ENCODE measurements around the gene AKAP13.

AKAP13 gene

DNA sequence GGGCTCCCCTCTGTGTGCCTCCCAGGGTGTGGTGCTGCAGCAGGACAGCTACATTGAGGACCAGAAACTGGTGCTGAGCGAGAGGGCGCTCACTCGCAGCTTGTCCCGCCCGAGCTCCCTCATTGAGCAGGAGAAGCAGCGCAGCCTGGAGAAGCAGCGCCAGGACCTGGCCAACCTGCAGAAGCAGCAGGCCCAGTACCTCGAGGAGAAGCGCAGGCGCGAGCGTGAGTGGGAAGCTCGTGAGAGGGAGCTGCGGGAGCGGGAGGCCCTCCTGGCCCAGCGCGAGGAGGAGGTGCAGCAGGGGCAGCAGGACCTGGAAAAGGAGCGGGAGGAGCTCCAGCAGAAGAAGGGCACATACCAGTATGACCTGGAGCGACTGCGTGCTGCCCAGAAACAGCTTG is 360.6 kb downstream of the AKAP13 start:
- intact Hi-C loops (cut with DNase I) = no loop called here
- DNase-seq = peak in 4 of 10 donors; percentile 56 to 92 (median 80)

DNA sequence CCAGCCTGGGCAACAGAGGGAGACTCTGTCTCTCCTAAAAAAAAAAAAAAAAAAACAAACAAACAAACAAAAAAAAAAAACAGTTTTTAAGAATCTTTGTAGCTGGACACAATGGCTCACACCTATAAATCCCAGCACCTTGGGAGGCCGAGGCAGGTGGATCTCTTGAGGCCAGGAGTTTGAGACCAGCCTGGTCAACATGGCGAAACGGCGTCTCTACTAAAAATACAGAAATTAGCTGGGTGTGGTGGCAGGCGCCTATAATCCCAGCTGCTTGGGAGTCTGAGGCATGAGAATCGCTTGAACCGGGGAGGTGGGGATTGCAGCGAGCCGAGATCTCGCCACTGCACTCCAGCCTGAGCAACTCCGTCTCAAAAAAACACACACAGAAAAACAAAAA is 361.3 kb downstream of the AKAP13 start:
- intact Hi-C loops (cut with DNase I) = no loop called here

DNA sequence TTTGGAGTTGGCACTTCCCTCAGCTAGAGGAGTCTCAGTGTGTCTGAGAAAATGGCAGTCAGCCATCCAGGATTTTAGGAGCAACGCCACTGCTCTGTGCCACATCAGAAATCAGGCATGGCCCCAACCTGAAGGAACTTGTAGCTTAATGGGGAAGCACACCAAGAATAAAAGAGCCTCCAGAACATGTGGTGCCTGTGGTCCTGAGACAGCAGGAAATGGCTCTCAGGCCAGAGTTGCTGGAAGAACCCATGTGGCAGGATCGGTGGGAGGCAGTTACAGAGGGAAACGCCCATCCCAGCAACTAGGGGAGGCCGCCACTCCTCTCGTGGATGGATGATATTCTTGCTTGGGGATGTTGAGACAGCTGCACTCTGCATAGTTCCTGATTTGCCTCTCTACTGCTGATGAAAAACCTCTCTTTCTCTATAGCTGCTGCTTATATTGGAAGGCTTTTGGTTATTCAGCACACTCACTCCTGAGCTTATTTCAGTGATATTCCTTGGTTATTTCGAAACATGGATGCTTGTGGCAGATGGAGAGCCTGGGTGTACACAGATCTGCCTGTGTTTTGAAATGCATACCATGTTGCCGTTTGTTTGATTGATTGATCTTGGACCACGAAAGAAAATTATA is 361.9 kb downstream of the AKAP13 start:
- DNase-seq = peak in 2 of 10 donors; percentile 56 to 88
- intact Hi-C loops (cut with DNase I) = no loop called here

More for the DNA sequence above, 361.3 kb downstream of the AKAP13 start:
- peak in 1 of 10 donors; percentile 53 for DNase-seq

DNA sequence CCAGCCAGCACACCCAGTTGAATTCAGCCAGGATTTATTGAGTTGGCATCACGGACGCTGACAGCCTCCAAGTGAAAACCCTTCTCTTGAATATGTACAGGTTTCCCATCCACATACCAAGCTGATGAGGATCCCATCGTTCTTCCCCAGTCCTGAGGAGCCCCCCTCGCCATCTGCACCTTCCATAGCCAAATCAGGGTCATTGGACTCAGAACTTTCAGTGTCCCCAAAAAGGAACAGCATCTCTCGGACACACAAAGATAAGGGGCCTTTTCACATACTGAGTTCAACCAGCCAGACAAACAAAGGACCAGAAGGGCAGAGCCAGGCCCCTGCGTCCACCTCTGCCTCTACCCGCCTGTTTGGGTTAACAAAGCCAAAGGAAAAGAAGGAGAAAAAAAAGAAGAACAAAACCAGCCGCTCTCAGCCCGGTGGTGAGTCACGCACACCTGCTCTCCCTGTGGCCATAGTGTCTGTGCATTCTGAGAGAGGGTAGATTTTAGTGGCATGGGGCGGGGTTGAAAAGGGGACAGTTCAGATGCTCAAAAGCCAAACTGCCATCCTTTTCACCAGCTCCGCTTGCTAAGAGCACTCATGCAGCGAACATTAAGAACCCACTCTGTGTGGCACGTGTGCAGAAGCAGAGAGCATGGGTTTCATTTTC is 363.1 kb downstream of the AKAP13 start:
- peak in 1 of 10 donors; percentile 69 for DNase-seq
- intact Hi-C loops (cut with DNase I) = no loop called here

DNA sequence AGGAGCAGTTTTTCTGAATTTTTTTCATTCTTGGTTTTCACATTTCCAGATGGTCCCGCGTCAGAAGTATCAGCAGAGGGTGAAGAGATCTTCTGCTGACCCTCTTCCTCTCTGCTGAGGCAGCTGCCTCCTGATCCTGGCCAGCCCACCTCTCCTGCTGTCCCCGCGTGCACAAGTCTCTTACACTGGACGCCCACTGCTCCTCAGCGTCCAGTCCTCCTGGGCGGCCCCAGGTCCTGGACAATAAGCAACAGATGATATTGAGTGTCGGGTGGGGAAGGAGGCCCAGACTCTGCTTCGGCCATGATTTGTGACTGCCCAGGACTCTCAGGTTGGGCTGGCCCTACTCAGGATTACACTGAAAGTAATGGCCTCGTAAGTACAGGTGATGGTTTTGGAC is 364.2 kb downstream of the AKAP13 start:
- intact Hi-C loops (cut with DNase I) = no loop called here
- peak in 1 of 10 donors; percentile 47 for DNase-seq

DNA sequence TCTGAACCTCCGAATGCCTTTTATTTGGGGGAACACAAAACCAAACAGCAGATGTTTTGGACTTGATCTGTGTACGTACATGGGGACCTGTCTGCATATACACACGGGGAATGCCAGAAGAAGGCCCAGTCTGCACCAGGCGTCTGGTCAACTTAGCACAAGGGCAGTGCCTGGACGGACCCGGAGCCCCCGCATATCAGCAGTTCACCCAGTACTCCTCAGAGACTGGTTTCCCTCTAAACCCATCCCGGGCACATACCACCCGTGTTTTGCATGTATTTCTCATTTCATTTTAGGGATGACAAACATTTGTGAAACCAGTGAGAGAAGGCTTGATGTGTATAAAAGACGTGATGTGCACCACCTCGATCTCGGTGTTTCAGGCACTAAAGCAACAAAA is 364.6 kb downstream of the AKAP13 start:
- intact Hi-C loops (cut with DNase I) = loop anchor here (5.0 kb wide), 1 partner anchor 87 kb away; no protein-coding TSS in a partner anchor
- peak in 1 of 10 donors; percentile 47 for DNase-seq

DNA sequence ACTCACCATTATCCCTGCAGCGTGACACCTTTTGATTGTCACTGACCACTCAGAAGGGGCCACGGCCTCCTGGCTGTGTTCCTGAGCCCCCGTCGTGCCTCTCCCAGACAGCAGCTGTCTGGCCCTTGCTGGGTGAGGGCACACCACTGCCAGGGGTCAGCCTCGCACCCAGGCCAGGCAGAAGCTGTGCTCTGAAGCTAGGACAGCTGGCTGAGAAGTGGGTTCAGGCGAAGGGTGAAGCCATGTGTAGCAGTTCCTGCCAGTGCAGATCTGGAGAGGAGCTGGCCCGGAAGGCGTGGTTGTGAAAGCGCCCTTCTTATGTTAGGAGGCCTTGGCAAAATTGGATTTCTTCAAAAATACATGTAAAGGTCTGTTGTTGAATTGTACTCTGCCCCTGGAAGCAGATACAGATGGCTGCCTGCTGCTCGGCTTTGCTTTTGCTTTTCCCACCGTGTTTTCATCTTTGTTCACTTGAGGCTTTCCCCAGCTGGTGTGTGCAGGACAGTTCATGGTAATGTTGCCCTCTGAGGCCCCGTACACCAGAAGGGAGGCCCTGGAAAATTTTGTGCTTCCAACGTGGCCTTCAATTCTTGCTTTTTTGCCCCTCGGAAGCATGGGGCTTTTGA is 365.2 kb downstream of the AKAP13 start:
- peak in 1 of 10 donors; percentile 64 for DNase-seq
- intact Hi-C loops (cut with DNase I) = loop anchor here (5.0 kb wide), 1 partner anchor 87 kb away; no protein-coding TSS in a partner anchor

DNA sequence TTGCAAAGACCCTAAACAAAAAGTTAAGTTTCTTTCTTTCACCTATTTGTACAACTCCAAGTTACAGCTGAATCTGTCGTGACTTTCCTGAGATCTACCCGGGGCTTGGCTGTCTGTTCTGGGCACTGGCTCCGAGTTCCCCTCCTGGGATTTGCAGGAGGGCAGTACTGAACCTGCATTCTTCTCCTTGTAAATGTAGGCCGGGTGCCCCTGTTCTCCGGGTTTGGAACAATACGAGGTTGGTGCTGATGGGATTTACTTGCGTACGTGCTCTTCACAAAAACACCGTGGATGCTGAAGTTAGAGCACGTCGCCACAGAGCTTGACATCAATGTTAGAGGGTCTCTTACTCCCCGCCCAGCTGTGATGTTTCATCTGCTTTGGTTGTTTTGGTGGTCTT is 366.2 kb downstream of the AKAP13 start:
- DNase-seq = peak in 1 of 10 donors; percentile 43
- intact Hi-C loops (cut with DNase I) = loop anchor here (5.0 kb wide), 1 partner anchor 86 kb away; no protein-coding TSS in a partner anchor

DNA sequence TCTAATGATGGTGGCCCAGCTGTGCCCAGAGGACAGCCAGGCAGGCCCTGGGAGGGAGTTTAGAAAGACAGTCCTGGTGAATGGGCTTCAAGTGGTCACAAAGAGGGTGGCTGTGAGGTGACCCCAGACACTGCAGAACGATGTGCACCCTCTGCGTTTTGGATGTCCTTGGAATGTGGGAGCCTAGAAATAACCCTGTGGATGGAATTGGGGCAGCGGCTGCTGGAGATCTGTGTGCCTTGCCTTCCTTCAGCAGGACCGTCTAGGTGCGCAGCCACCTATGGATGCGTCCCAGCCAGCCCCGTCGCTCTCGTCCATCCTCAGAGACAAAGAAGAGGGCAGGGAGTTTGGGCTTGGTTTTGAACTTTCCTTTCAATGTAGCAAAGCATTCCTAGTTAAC is 367.8 kb downstream of the AKAP13 start:
- peak in 1 of 10 donors; percentile 49 for DNase-seq
- intact Hi-C loops (cut with DNase I) = loop anchor here (5.0 kb wide), 1 partner anchor 84 kb away; no protein-coding TSS in a partner anchor

DNA sequence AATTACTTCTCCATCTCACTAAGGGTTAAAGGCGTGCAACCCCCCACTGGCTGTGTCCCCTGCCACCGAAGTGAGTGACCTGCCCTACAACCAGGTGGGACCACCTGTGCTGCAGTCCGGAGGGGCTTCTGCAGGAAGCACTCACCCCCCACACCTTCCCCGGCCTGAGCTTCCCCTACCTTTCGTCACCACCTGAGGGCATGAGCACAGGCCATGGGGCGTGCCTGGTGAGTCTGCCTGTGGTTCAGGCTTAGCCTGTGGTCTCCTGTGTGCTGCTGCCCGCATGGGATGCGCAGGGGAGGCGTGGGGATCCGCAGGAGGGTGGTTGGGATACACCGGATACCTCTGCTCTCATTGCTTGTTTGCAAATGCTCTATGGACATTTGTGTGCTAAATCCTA is 368.3 kb downstream of the AKAP13 start:
- peak in 1 of 10 donors; percentile 67 for DNase-seq
- intact Hi-C loops (cut with DNase I) = loop anchor here (5.0 kb wide), 1 partner anchor 84 kb away; no protein-coding TSS in a partner anchor

DNA sequence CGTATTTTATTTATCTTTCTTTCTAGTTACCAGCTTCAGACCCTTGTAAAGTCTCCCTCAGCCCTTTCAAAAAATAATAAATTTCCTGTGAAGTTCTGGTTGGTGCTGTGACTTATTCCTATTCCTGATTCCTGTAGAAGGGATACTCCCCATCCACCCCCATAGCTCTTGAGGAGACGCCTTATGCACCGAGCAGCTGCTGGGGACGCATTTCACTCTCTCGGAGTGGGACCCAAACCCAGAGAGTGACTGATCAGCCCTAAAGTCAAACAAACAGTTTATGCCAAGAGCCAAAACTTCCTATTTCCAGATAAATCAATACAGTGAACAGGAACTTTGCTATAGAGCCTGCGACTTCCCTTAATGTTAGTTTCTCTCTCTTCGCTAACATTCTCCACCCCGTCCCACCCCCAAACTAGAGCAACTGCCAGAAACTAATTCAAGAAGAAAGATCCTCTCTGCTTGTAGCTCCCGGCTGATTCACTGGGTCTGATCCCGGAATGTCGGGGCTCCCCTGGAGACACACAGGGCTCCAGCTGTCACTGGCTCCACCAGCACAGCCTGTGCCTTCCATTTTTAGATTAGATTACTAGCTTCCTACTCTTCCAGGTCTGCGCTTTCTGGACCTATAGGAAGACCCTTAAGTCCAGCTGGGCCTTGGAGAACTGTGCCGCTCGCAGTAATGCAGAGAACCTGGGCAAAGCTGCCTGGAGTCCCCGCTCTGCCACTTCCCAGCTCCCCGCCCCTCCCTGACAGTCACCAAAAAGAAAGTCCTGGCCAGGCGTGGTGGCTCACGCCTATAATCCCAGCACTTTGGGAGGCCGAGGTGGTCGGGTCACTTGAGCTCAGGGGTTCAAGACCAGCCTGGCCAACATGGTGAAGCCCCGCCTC is 369.1 kb downstream of the AKAP13 start:
- intact Hi-C loops (cut with DNase I) = loop anchor here (5.0 kb wide), 1 partner anchor 83 kb away; no protein-coding TSS in a partner anchor
- peak in 5 of 10 donors; percentile 13 to 91 (median 58) for DNase-seq

DNA sequence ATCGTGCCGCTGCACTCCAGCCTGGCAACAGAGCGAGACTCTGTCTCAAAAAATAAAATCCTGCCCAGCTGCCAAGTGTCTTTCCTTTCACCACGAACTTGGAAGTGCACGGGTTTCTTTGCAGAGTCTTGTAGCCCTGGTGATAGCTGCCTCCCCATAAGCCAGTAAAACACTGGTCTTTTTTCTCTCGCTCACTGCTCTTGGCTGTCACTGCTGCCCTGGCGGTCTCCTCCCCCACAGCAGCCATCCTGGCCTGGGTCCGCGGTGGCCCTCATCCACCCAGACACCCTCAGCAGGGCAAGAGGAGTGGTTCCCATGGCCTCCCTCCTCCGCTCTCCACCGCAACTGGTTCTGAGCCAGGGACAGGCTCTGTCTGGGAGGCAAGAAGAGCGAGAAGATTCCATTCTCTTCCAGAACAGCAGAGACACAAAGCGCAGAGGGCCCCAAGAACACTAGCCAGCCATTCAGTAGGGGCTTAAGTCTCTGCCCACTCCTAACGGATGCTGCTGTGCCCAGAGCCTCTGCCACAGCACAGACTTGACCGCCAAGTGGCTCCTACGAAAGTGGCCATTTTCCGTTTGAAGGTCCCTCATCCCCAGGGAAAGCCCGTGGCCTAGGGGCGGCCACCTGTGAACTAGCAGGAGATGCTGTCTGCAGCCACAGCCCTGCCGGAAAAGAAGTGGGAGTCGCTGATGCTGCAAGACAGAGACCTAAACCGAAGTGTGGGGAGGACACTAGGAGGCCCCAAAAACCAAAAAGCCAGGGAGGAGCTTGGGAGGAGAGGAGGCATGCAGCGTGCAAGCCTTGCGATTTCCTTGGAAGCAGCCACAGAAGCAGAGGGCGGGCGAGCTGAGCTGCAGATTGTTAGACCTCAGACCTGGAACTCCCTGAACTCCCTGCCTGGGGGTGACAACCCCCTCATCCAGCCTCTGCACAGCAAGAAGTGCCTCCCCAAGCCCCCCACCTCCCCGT is 370.2 kb downstream of the AKAP13 start:
- intact Hi-C loops (cut with DNase I) = no loop called here
- DNase-seq = peak; percentile 37 to 92 (median 68)

DNA sequence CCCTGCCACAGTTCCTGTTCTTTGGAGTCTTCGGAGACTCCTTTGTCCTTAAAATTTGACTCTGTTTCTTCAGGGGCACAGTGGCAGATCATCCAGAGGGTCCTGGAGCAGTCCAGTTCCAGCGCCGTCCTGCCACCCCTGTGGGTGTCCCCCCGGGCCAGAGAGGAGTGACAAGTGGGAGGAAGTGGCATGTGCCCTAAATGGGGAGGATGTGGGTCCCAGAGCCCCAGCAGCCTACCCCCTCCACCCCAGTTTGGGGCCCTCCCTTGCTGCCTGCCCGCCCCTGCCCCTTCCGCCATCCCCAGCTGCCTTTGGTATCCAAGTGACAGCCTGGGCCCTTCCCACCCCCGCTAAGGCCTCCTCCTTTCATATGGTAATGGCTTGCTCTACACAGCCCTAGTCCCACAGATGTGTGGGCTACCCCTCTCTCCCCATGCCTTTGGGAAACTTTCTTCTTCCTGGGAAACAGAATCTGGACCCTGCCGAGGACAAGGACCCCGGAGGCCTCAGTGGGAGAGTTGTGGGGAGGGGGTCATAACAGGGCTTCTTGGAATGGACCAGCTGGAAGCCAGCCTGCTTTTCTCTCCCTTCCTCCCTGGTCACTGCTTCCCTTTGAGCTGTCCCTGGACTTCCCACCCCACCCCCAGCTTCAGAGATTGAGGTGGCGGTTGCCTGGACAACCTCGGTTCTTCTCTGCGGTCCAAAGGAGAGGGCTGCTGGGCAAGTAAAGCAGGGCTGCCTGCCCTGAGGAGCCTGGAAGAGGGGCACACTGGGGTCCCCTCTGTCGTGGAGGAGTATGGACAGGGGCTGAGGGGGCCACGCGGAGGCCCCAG is 371.1 kb downstream of the AKAP13 start:
- peak in 6 of 10 donors; percentile 23 to 88 (median 64) for DNase-seq
- intact Hi-C loops (cut with DNase I) = no loop called here

DNA sequence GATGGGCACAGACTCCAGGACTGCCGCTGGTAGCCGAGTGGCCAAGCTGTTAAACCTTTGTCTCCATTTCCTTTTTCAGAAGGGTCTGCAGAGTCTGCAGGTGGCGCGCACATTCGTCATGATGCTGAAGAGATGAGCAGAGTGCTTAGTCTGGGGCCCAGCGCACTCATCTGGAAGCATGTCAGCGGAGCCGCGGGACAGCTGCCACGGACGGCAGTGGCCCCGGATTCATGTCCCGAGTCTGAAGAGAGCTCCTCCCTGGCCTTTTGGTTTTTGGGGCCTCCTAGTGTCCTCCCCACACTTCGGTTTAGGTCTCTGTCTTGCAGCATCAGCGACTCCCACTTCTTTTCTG is 371.7 kb downstream of the AKAP13 start:
- intact Hi-C loops (cut with DNase I) = no loop called here
- DNase-seq = peak in 3 of 10 donors; percentile 10 to 84 (median 75)

DNA sequence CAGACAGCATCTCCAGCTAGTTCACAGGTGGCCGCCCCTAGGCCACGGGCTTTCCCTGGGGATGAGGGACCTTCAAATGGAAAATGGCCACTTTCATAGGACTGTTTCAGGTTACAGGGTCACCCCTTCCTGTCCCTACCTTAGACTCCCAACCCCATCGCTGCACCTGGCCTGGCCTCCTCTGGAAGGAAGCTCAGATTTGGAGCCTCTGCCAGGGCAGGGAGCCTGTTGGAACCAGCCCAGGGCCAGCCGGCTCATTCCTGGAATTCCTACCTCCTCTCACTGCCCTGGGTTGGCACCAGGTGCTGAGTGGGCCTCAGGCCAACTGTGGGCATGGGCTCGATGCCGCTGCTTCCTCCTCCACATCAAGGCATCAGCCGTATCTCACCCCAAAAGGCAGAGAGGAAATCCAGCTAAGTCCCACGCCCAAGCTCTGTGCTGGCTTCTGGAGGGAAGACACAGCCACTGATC is 372.1 kb downstream of the AKAP13 start:
- DNase-seq = peak in 6 of 10 donors; percentile 15 to 88 (median 59)
- intact Hi-C loops (cut with DNase I) = no loop called here

DNA sequence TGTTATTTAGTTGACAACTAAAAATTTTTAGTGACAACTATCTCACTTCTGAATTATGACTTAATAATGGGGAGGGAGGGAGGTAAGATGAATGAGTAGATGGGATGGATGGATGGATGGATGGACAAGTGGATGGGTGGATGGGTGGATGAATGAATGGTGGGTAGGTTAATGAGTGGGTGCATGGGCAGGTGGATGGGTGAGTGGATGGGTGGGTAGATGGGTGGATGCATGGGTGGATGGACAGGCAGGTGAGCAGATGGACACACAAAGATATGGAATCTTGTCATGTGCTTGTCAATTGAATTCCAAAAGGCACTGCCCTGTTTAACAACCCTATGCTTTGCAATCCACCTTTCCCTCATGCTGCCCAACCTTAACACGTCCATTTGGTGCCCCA is 372.9 kb downstream of the AKAP13 start:
- peak in 1 of 10 donors; percentile 52 for DNase-seq
- intact Hi-C loops (cut with DNase I) = no loop called here

DNA sequence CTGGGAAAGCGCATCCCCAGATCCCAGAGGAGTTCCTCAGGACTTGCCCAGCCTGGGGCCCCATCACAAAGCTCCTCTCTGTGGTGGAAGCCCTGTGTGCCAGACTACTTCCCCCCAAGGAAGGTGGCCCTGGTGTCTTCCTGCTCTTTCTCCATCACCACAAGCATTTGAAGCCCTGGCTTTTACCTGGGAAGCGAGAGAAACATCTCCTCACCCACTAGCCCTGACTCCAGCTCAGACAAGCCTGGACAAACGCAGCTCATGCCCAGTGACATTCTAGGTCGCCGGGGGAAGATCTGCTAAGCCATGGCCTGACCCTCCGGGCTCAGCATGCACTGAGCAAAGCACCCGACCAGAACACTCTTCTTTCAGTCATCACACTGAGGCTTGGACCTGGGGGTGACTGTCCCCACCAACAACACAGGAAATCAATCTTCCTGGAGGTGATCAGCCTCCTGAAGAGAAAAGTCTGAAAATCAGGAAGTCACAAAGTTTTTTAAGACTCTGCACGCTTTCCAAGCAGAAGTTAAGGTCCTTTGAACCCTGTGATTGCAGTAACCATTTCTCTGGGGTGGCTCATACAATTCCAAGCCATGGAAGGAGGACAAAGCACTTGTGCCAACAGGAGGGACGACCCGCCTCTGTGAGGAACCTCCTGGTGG is 373.5 kb downstream of the AKAP13 start:
- peak in 4 of 10 donors; percentile 4 to 39 (median 17) for DNase-seq

More for the DNA sequence above, 373.5 kb downstream of the AKAP13 start:
- intact Hi-C loops (cut with DNase I) = no loop called here

Measured in posterior cingulate gyrus (tissue), 11 donors.